SK-N-SH (cell line): ENCODE data around the gene TYW1B. TPM values are rescaled to one million over a fixed set of nuclear protein-coding genes. Genes with fewer than 3 reads are reported as not detected.
"Not testable (repeated sequence)": the region's sequence is repeated elsewhere in the genome, so short reads cannot be mapped to it uniquely, and the experiment has no call there.

Experiments used
- CTCF ChIA-PET: fragments of 300-600, 350-600 bp; formaldehyde crosslinking; extraction: SDS; loops from one replicate; lab custom pipeline; 2021; lab: Yijun Ruan, JAX
- POLR2A ChIA-PET: fragments of 350-600 bp; sonication (Branson Sonifier 250); formaldehyde crosslinking; extraction: SDS; loops from one replicate; lab custom pipeline; 2020; ENCODE audit warnings: antibody characterized with exemption, inconsistent platforms; lab: Yijun Ruan, JAX
- DNase-seq: peaks from one replicate; pipeline ENCODE4 v3.0.0; 2012
- H2AFZ ChIP-seq: fragments of 200-600 bp; sonication (generic); 2 replicates; pipeline ENCODE4 v1.8.1; 2016; ENCODE audit warnings: antibody characterized with exemption, mild to moderate bottlenecking, low read depth
- H3F3A ChIP-seq: fragments of 200-600 bp; sonication (generic); replicated peaks from 2 replicates; pipeline ENCODE3; 2016; ENCODE audit warnings: antibody characterized with exemption, mild to moderate bottlenecking; ENCODE audit not compliant: insufficient read depth
- H3K27ac ChIP-seq, 2 experiments: fragments of 200-500 bp in 1 of 2; fragments of 200-600 bp in 1 of 2; sonication (Bioruptor generic) in 1 of 2; sonication (generic), shearing (Covaris generic) in 1 of 2; 2 replicates each; pipeline versions ENCODE4 v1.5.1 to v1.6.1; 2014 to 2016; ENCODE audit warnings: low read depth in 2 of 2, inconsistent platforms in 1 of 2, low read length in 1 of 2, mild to moderate bottlenecking in 1 of 2, mixed read lengths in 1 of 2
- H3K27me3 ChIP-seq: fragments of 200-600 bp; sonication (generic), shearing (Covaris generic); 2 replicates; pipeline ENCODE4 v1.6.1; 2016; ENCODE audit warnings: mixed run types; ENCODE audit not compliant: insufficient read depth
- H3K36me3 ChIP-seq, 2 experiments: fragments of 200-500 bp in 1 of 2; fragments of 200-600 bp in 1 of 2; sonication (Bioruptor generic) in 1 of 2; sonication (generic) in 1 of 2; replicated peaks in 1 of 2; 2 replicates each; pipeline versions ENCODE3 to v1.5.1; 2014 to 2016; ENCODE audit warnings: low read length in 1 of 2, mild to moderate bottlenecking in 1 of 2; ENCODE audit not compliant: insufficient read depth in 2 of 2, control insufficient read depth in 1 of 2
- H3K4me1 ChIP-seq, 2 experiments: fragments of 200-500 bp in 1 of 2; fragments of 200-600 bp in 1 of 2; sonication (Bioruptor generic) in 1 of 2; sonication (generic), shearing (Covaris generic) in 1 of 2; 2 replicates each; pipeline versions ENCODE4 v1.5.1 to v1.6.1; 2014 to 2016; ENCODE audit warnings: low read depth in 1 of 2, low read length in 1 of 2, mixed run types in 1 of 2; ENCODE audit not compliant: insufficient read depth in 2 of 2, control insufficient read depth in 1 of 2
- H3K4me2 ChIP-seq: fragments of 200-600 bp; sonication (generic), shearing (Covaris generic); 2 replicates; pipeline ENCODE4 v1.6.1; 2017; ENCODE audit warnings: mixed run types
- H3K4me3 ChIP-seq, 2 experiments: fragments of 200-500 bp in 1 of 2; fragments of 200-600 bp in 1 of 2; sonication (Bioruptor generic) in 1 of 2; sonication (generic), shearing (Covaris generic) in 1 of 2; 2 replicates each; pipeline versions ENCODE4 v1.5.1 to v1.8.1; 2014 to 2016; ENCODE audit warnings: low read depth in 2 of 2, inconsistent platforms in 1 of 2, low read length in 1 of 2, mild to moderate bottlenecking in 1 of 2, mixed read lengths in 1 of 2, moderate library complexity in 1 of 2
- H3K79me2 ChIP-seq: fragments of 200-600 bp; sonication (generic); 2 replicates; pipeline ENCODE4 v1.8.1; 2017; ENCODE audit warnings: mild to moderate bottlenecking; ENCODE audit not compliant: insufficient read depth
- H3K9ac ChIP-seq: fragments of 200-600 bp; sonication (generic); 2 replicates; pipeline ENCODE4 v1.6.1; 2017; ENCODE audit warnings: mixed run types
- H3K9me2 ChIP-seq: fragments of 200-600 bp; sonication (generic); 2 replicates; pipeline ENCODE4 v1.6.1; 2017; ENCODE audit warnings: mixed run types
- H3K9me3 ChIP-seq: fragments of 200-600 bp; sonication (generic); 2 replicates; pipeline ENCODE4 v1.6.1; 2017; ENCODE audit warnings: mixed run types, mild to moderate bottlenecking, moderate library complexity
- H4K20me1 ChIP-seq: fragments of 200-600 bp; sonication (generic); 2 replicates; pipeline ENCODE4 v1.6.1; 2017; ENCODE audit warnings: mild to moderate bottlenecking, mixed run types; ENCODE audit not compliant: insufficient read depth
- CHD2 ChIP-seq: fragments of 150-350 bp; IDR thresholded peaks from 2 replicates; pipeline ENCODE4 v1.6.1; 2018; ENCODE audit warnings: low read length; ENCODE audit not compliant: partially characterized antibody
- EP300 ChIP-seq, 2 experiments: IDR thresholded peaks; 2 replicates each; pipeline versions ENCODE4 v1.4.0 to v1.6.1; 2012; ENCODE audit warnings: borderline replicate concordance in 1 of 2, low read depth in 1 of 2, low read length in 1 of 2
- EZH2phosphoT487 ChIP-seq: fragments of 200-600 bp; sonication (generic); IDR thresholded peaks from 2 replicates; pipeline ENCODE4 v1.6.1; 2017; ENCODE audit warnings: low read depth, mixed run types, mild to moderate bottlenecking, antibody characterized with exemption, moderate library complexity, borderline replicate concordance
- FOSL2 ChIP-seq: IDR thresholded peaks from 2 replicates; pipeline ENCODE4 v1.4.0; 2012; ENCODE audit warnings: low read depth, mild to moderate bottlenecking, moderate library complexity, borderline replicate concordance
- FOXJ3 ChIP-seq: sonication (generic); formaldehyde crosslinking; IDR thresholded peaks from 2 replicates; pipeline ENCODE4 v1.5.1; 2020; ENCODE audit warnings: mild to moderate bottlenecking, missing genetic modification reagents
- FOXM1 ChIP-seq: IDR thresholded peaks from 2 replicates; pipeline ENCODE4 v1.4.0; 2012; ENCODE audit warnings: low read depth, mild to moderate bottlenecking
- GATA2 ChIP-seq: sonication (generic); formaldehyde crosslinking; IDR thresholded peaks from 2 replicates; pipeline ENCODE4 v1.5.0; 2020; ENCODE audit warnings: mild to moderate bottlenecking, missing genetic modification reagents
- IRF3 ChIP-seq: fragments of 150-350 bp; IDR thresholded peaks from 2 replicates; pipeline ENCODE4 v1.6.1; 2016; ENCODE audit warnings: mild to moderate bottlenecking, low read depth, low read length
- JUND ChIP-seq: IDR thresholded peaks from 2 replicates; pipeline ENCODE4 v1.4.0; 2012
- MAX ChIP-seq: IDR thresholded peaks from 2 replicates; pipeline ENCODE4 v1.4.0; 2012; ENCODE audit warnings: low read depth
- MEF2A ChIP-seq: IDR thresholded peaks from 2 replicates; pipeline ENCODE4 v1.4.0; 2012; ENCODE audit warnings: low read depth, borderline replicate concordance
- NRF1 ChIP-seq: IDR thresholded peaks from 2 replicates; pipeline ENCODE4 v1.6.1; 2012; ENCODE audit warnings: low read depth, mild to moderate bottlenecking, low read length
- POLR2AphosphoS5 ChIP-seq: IDR thresholded peaks from 2 replicates; pipeline ENCODE4 v1.6.1; 2012; ENCODE audit warnings: low read depth, low read length
- RAD21 ChIP-seq: IDR thresholded peaks from 2 replicates; pipeline ENCODE4 v1.6.1; 2012; ENCODE audit warnings: mild to moderate bottlenecking, low read length
- RXRA ChIP-seq: IDR thresholded peaks from 2 replicates; pipeline ENCODE4 v1.4.0; 2012; ENCODE audit warnings: low read depth, mild to moderate bottlenecking, borderline replicate concordance
- SIN3A ChIP-seq: IDR thresholded peaks from 2 replicates; pipeline ENCODE4 v1.6.1; 2012; ENCODE audit warnings: low read depth, mild to moderate bottlenecking, low read length, moderate library complexity, borderline replicate concordance
- SMC3 ChIP-seq: IDR thresholded peaks from 2 replicates; pipeline ENCODE4 v1.6.1; 2012; ENCODE audit warnings: low read depth, low read length, improper control_type of control experiment
- TAF1 ChIP-seq: IDR thresholded peaks from 2 replicates; pipeline ENCODE4 v1.6.1; 2012; ENCODE audit warnings: low read depth, mild to moderate bottlenecking, low read length, moderate library complexity, borderline replicate concordance
- USF1 ChIP-seq: IDR thresholded peaks from 2 replicates; pipeline ENCODE4 v1.4.0; 2012; ENCODE audit warnings: low read depth, borderline replicate concordance
- USF2 ChIP-seq: fragments of 150-350 bp; IDR thresholded peaks from 2 replicates; pipeline ENCODE4 v1.6.1; 2017; ENCODE audit warnings: antibody characterized with exemption, low read length, low read depth, borderline replicate concordance
- WGBS: methylation state at CpG from one replicate; pipeline ENCODE4 v1.1.6; 2017; ENCODE audit warnings: low lambda C conversion rate; 5-methylcytosine and 5-hydroxymethylcytosine counted together
- polyA plus RNA-seq, 3 experiments: library from polyadenylated mRNA; depleted of rRNA; stranded (reverse); fragments of >200 nt; gene quantifications; 2 replicates each; pipeline ENCODE4 v1.2.3, GENCODE V29; 2012

Gene TYW1B
- polyA plus RNA-seq, 1 of the 3 experiments (the other 2 are of a cell fraction), result 1.4 TPM

GRCh38 chr7:72704894-72705293 is 123.1 kb downstream of the TYW1B start:
- no peak overlapping the region for H2AFZ ChIP-seq
- H3K4me1 ChIP-seq, result no peaks in the 10 kb centered on the region; a peak in 1 of 4 replicates
- H4K20me1 ChIP-seq, result no peaks in the 10 kb centered on the region
- CTCF ChIA-PET, result no interaction called here
- no peak for DNase-seq
- no peak overlapping the region for H3K4me3 ChIP-seq
- POLR2A ChIA-PET, result no interaction called here
- no peaks in the 10 kb centered on the region for H3K27me3 ChIP-seq
- WGBS, result 94% methylated on average over 3 of the region's 3 CpGs
- H3K36me3 ChIP-seq, result peaks cover 0 to 9% of the 10 kb centered on the region in 2 experiments
- no peaks in the 10 kb centered on the region for H3K9me2 ChIP-seq
- H3K79me2 ChIP-seq, result no peaks in the 10 kb centered on the region
- TF ChIP-seq FOSL2, result no peak
- TF ChIP-seq USF1, result no peak
- no peak for TF ChIP-seq IRF3
- no peak for TF ChIP-seq FOXM1
- TF ChIP-seq EP300 (IDR thresholded peaks at IDR 0.05; ENCODE audit: borderline replicate concordance in 1 of 2, low read depth in 1 of 2, low read length in 1 of 2), result no peak
- no peak for TF ChIP-seq RAD21
- TF ChIP-seq FOXJ3 (CRISPR knock-in tag), result no peak
- TF ChIP-seq SMC3, result no peak
- no peak for TF ChIP-seq MEF2A
- TF ChIP-seq TAF1, result no peak
- TF ChIP-seq EZH2phosphoT487, result no peak
- no peak for TF ChIP-seq NRF1
- no peak for TF ChIP-seq JUND
- TF ChIP-seq CHD2, result no peak
- no peak for TF ChIP-seq MAX
- TF ChIP-seq SIN3A, result no peak
- TF ChIP-seq USF2, result no peak
- TF ChIP-seq GATA2 (CRISPR knock-in tag), result no peak
- TF ChIP-seq POLR2AphosphoS5, result no peak
- no peak for TF ChIP-seq RXRA
- TF ChIP-seq, all 33 proteins: peak for 0
- peaks cover 14% of the 10 kb centered on the region for H3F3A ChIP-seq
- no peak overlapping the region for H3K27ac ChIP-seq
- no peak overlapping the region for H3K9ac ChIP-seq
- no peaks in the 10 kb centered on the region for H3K9me3 ChIP-seq
- H3K4me2 ChIP-seq, result no peak overlapping the region

- H3K9me3 ChIP-seq, H3K79me2 ChIP-seq, H3K27ac ChIP-seq, H3K27me3 ChIP-seq, CTCF ChIA-PET, H3K4me3 ChIP-seq, H4K20me1 ChIP-seq, H3K4me1 ChIP-seq, H2AFZ ChIP-seq, H3K4me2 ChIP-seq, H3K36me3 ChIP-seq, H3K9ac ChIP-seq, DNase-seq, H3K9me2 ChIP-seq, POLR2A ChIA-PET: not testable (repeated sequence)
- WGBS, result 87% methylated on average over 1 of the region's 1 CpG
- H3F3A ChIP-seq, result peaks cover 16% of the 10 kb centered on the region
Observed at GRCh38 chr7:72700548-72700947, 127.5 kb downstream of the TYW1B start.
